HCT116 (cell line): ENCODE data around the gene ARID5A. TPM values are rescaled to one million over a fixed set of nuclear protein-coding genes. Genes with fewer than 3 reads are reported as not detected.

Source experiments
- ATAC-seq: fragments of 200-7000 bp; cut with Tn5 transposase; 2 replicates; pipeline ENCODE4 v1.9.1; 2020; ENCODE audit warnings: mild to moderate bottlenecking, moderate library complexity
- BruUV-seq: library from RNA; stranded (reverse); fragments of 400-500 nt; replicated peaks from 2 replicates; lab custom pipeline; 2021; lab: Mats Ljungman, UMichigan
- CTCF ChIA-PET: fragments of 300-600 bp; sonication (Branson Sonifier 250); formaldehyde crosslinking; loops from one replicate; lab custom pipeline; 2021; ENCODE audit warnings: antibody characterized with exemption; lab: Charles Lee
- POLR2A ChIA-PET: fragments of 300-600, 350-600 bp; sonication (Branson Sonifier 250); formaldehyde crosslinking; loops from one replicate; lab custom pipeline; 2021; ENCODE audit warnings: antibody characterized with exemption; lab: Charles Lee
- RAD21 ChIA-PET, 2 experiments: fragments of 300-600 bp; sonication (Branson Sonifier 250); formaldehyde crosslinking; loops; one replicate each; lab custom pipeline; 2023; ENCODE audit warnings: low total read pairs in 2 of 2; ENCODE audit not compliant: uncharacterized antibody in 2 of 2, unreplicated experiment in 2 of 2, low non-redundant PET in 1 of 2; lab: Charles Lee
- DNase-seq: peaks from one replicate; pipeline ENCODE4 v3.0.0-alpha.2; 2010; ENCODE audit warnings: low read depth, low spot score
- H2AFZ ChIP-seq: fragments of 200-600 bp; shearing (Covaris generic), sonication (generic); 2 replicates; pipeline ENCODE4 v1.6.1; 2017; ENCODE audit warnings: low read depth, mixed run types, mixed read lengths, antibody characterized with exemption, low read length; ENCODE audit not compliant: poor library complexity, severe bottlenecking
- H3K27ac ChIP-seq: 2 replicates; pipeline ENCODE4 v1.5.1; 2012; ENCODE audit warnings: low read depth, low read length
- H3K27me3 ChIP-seq: fragments of 200-600 bp; sonication (generic); 2 replicates; pipeline ENCODE4 v1.6.1; 2016; ENCODE audit warnings: mixed run types, low read length, mixed read lengths; ENCODE audit not compliant: insufficient read depth
- H3K36me3 ChIP-seq, 2 experiments: fragments of 200-500 bp in 1 of 2; fragments of 200-600 bp in 1 of 2; sonication (Bioruptor generic) in 1 of 2; sonication (generic) in 1 of 2; 2 replicates each; pipeline versions ENCODE4 v1.5.1 to v1.6.1; 2014 to 2016; ENCODE audit warnings: low read length in 2 of 2, inconsistent platforms in 1 of 2, mixed read lengths in 1 of 2, mixed run types in 1 of 2; ENCODE audit not compliant: insufficient read depth in 2 of 2, control insufficient read depth in 1 of 2
- H3K4me1 ChIP-seq, 2 experiments: fragments of 200-600 bp in 1 of 2; sonication (generic) in 1 of 2; 2 replicates each; pipeline versions ENCODE4 v1.5.1 to v1.6.1; 2012 to 2017; ENCODE audit warnings: low read length in 2 of 2, inconsistent platforms in 1 of 2, mild to moderate bottlenecking in 1 of 2, mixed read lengths in 1 of 2, mixed run types in 1 of 2, moderate library complexity in 1 of 2; ENCODE audit not compliant: insufficient read depth in 2 of 2, control insufficient read depth in 1 of 2
- H3K4me2 ChIP-seq: fragments of 200-600 bp; sonication (generic); 2 replicates; pipeline ENCODE4 v1.6.1; 2017; ENCODE audit warnings: mixed run types, low read length, mixed read lengths
- H3K4me3 ChIP-seq, 2 experiments: fragments of 200-600 bp in 1 of 2; sonication (generic) in 1 of 2; replicated peaks in 1 of 2; 2 replicates each; pipeline ENCODE4 v1.5.1; 2011 to 2016; ENCODE audit warnings: low read length in 2 of 2, control low read depth in 1 of 2, low read depth in 1 of 2, mild to moderate bottlenecking in 1 of 2, mixed read lengths in 1 of 2, mixed run types in 1 of 2
- H3K79me2 ChIP-seq: fragments of 200-600 bp; sonication (generic); 2 replicates; pipeline ENCODE4 v1.6.1; 2017; ENCODE audit warnings: mild to moderate bottlenecking, mixed run types, low read length, moderate library complexity, mixed read lengths; ENCODE audit not compliant: insufficient read depth
- H3K9ac ChIP-seq: fragments of 200-600 bp; sonication (generic); 2 replicates; pipeline ENCODE4 v1.6.1; 2016; ENCODE audit warnings: low read length, mixed read lengths
- H3K9me2 ChIP-seq: fragments of 200-600 bp; sonication (generic), shearing (Covaris generic); 2 replicates; pipeline ENCODE4 v1.6.1; 2017; ENCODE audit warnings: mixed run types, mild to moderate bottlenecking, moderate library complexity; ENCODE audit not compliant: insufficient read depth
- H3K9me3 ChIP-seq, 2 experiments: fragments of 200-500 bp in 1 of 2; fragments of 200-600 bp in 1 of 2; sonication (Bioruptor generic) in 1 of 2; sonication (generic) in 1 of 2; 2 replicates each; pipeline ENCODE4 v1.6.1; 2014 to 2017; ENCODE audit warnings: low read length in 2 of 2, mixed read lengths in 2 of 2, inconsistent platforms in 1 of 2, low read depth in 1 of 2, mild to moderate bottlenecking in 1 of 2, mixed run types in 1 of 2, moderate library complexity in 1 of 2; ENCODE audit not compliant: control insufficient read depth in 1 of 2, insufficient read depth in 1 of 2
- H4K20me1 ChIP-seq: fragments of 200-600 bp; sonication (generic), shearing (Covaris generic); 2 replicates; pipeline ENCODE4 v1.6.1; 2017; ENCODE audit warnings: mixed run types, mild to moderate bottlenecking, moderate library complexity; ENCODE audit not compliant: insufficient read depth
- CBX3 ChIP-seq: IDR thresholded peaks from 2 replicates; pipeline ENCODE4 v1.6.1; 2012; ENCODE audit warnings: low read depth
- CEBPB ChIP-seq: IDR thresholded peaks from 2 replicates; pipeline ENCODE4 v1.6.1; 2012; ENCODE audit warnings: low read depth
- EGR1 ChIP-seq: IDR thresholded peaks from 2 replicates; pipeline ENCODE4 v1.6.1; 2012; ENCODE audit warnings: low read depth
- ELF1 ChIP-seq: IDR thresholded peaks from 2 replicates; pipeline ENCODE4 v1.6.1; 2012; ENCODE audit warnings: low read depth, borderline replicate concordance
- EZH2phosphoT487 ChIP-seq: fragments of 200-600 bp; IDR thresholded peaks from 2 replicates; pipeline ENCODE4 v1.6.1; 2018; ENCODE audit warnings: antibody characterized with exemption, borderline replicate concordance
- JUND ChIP-seq: IDR thresholded peaks from 2 replicates; pipeline ENCODE4 v1.6.1; 2012
- MAX ChIP-seq: IDR thresholded peaks from 2 replicates; pipeline ENCODE4 v1.6.1; 2012
- POLR2A ChIP-seq: IDR thresholded peaks from 2 replicates; pipeline ENCODE4 v1.7.0; 2011; ENCODE audit warnings: borderline replicate concordance; ENCODE audit not compliant: insufficient read depth, insufficient read length; ENCODE audit errors: extremely low read depth
- RAD21 ChIP-seq: IDR thresholded peaks from 2 replicates; pipeline ENCODE4 v1.6.1; 2012; ENCODE audit warnings: low read depth, mild to moderate bottlenecking
- SIN3A ChIP-seq: IDR thresholded peaks from 2 replicates; pipeline ENCODE4 v1.6.1; 2012; ENCODE audit warnings: low read depth
- SRF ChIP-seq: IDR thresholded peaks from 2 replicates; pipeline ENCODE4 v1.6.1; 2012; ENCODE audit warnings: low read depth
- ZFX ChIP-seq: fragments of 450-650 bp; IDR thresholded peaks from 2 replicates; pipeline ENCODE4 v1.6.1; 2017
- ZNF274 ChIP-seq: fragments of 200-500 bp; sonication (Bioruptor generic); IDR thresholded peaks from 2 replicates; pipeline ENCODE4 v1.6.1; 2014; ENCODE audit warnings: mild to moderate bottlenecking, low read depth, low read length, inconsistent platforms
- intact Hi-C: fragments of 100-400 bp; cut with micrococcal nuclease; formaldehyde crosslinking; loops from 2 replicates; pipeline ENCODE4 v1.10.0; 2022
- total RNA-seq: library from RNA; stranded (reverse); gene quantifications from one replicate; pipeline ENCODE4 v1.2.1, GENCODE V29; 2021; ENCODE audit not compliant: unreplicated experiment
- TF ChIP-seq, protein P1 (sequence below): IDR thresholded peaks from 2 replicates; pipeline ENCODE4 v1.6.1; 2011; ENCODE audit warnings: mild to moderate bottlenecking, low read length, moderate library complexity; ENCODE audit not compliant: insufficient replicate concordance; ENCODE audit errors: extremely low read depth
- TF ChIP-seq, protein P2 (sequence below): IDR thresholded peaks from 2 replicates; pipeline ENCODE4 v1.6.1; 2012; ENCODE audit warnings: low read depth

Gene ARID5A
- total RNA-seq, 1 experiment from 2014 or later: 8.2 TPM

GRCh38 chr2:96549967-96550786, 13.6 kb downstream of the ARID5A start (continued):
- TF ChIP-seq, protein P1, sequence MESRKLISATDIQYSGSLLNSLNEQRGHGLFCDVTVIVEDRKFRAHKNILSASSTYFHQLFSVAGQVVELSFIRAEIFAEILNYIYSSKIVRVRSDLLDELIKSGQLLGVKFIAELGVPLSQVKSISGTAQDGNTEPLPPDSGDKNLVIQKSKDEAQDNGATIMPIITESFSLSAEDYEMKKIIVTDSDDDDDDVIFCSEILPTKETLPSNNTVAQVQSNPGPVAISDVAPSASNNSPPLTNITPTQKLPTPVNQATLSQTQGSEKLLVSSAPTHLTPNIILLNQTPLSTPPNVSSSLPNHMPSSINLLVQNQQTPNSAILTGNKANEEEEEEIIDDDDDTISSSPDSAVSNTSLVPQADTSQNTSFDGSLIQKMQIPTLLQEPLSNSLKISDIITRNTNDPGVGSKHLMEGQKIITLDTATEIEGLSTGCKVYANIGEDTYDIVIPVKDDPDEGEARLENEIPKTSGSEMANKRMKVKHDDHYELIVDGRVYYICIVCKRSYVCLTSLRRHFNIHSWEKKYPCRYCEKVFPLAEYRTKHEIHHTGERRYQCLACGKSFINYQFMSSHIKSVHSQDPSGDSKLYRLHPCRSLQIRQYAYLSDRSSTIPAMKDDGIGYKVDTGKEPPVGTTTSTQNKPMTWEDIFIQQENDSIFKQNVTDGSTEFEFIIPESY: no peak
- TF ChIP-seq SIN3A (no peak), ZNF274 (no peak)

DNA sequence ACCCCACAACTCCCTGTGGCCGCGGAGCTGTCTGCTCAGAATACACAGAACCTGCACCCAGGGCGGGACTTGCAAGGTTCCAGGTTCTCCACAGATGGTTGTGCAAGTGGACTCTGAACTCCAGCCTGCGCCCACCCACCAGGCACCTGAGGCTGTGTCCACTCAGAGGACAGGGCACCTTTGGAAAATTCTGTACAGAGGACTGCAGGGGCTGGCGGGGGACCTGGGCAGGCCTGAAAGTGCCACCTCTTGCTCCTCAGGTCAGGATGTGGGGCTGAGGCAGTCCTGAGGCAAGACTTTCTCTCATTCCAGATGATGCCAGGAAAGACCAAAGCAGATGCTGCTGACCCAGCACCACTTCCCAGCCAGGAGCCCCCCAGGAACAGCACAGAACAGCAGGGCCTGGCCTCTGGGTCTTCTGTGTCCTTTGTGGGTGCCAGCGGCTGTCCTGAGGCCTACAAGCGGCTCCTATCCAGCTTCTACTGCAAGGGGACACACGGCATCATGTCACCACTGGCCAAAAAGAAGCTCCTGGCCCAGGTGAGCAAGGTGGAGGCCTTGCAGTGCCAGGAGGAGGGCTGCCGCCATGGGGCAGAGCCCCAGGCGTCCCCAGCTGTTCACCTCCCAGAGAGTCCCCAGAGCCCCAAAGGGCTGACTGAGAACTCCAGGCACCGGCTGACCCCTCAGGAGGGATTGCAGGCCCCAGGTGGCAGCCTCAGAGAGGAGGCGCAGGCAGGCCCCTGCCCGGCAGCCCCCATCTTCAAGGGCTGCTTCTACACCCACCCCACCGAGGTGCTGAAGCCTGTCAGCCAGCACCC, 14.4 kb downstream of the ARID5A start:
- Histone ChIP-seq H3K9me2 (no peaks in the 10 kb centered on the region), H3K27me3 (no peaks in the 10 kb centered on the region), H4K20me1 (no peaks in the 10 kb centered on the region), H3K27ac (peak overlapping the region; percentile 49; the same call in 1 of the 2 replicates), H3K36me3 (no peaks in the 10 kb centered on the region), H3K4me1 (peaks cover 9 to 45% of the 10 kb centered on the region in 2 experiments; a peak in 3 of 4 replicates), H2AFZ (no peak overlapping the region), H3K9ac (peak overlapping the region; percentile 46), H3K4me2 (peak overlapping the region; percentile 62), H3K9me3 (no peaks in the 10 kb centered on the region), H3K79me2 (no peaks in the 10 kb centered on the region), H3K4me3 (peak overlapping the region in 1 of 2 experiments; percentile 23; a peak in 1 of 4 replicates)
- intact Hi-C loops: loop anchor here (1.0 to 10.0 kb wide), 5 partner anchors 29 to 561 kb away; partner anchors contain the start of genes ANKRD36 and CNNM4
- RAD21 ChIA-PET: interaction anchor here in 1 of 2 experiments (0.8 kb wide), 1 partner anchor 30 kb away, joined by 4 read pairs; no protein-coding TSS in a partner anchor
- POLR2A ChIA-PET: no interaction called here
- DNase-seq (no peak), ATAC-seq (no peak)
- CTCF ChIA-PET: interaction anchor here (1.3 to 2.1 kb wide), 5 partner anchors 11 to 266 kb away, joined by 3 to 22 read pairs (median 9); partner anchors contain the start of gene CNNM3
- no TSS peak for BruUV-seq
- no peak for TF ChIP-seq RAD21
- TF ChIP-seq EZH2phosphoT487: no peak
- no peak for TF ChIP-seq EGR1
- no peak for TF ChIP-seq SRF
- no peak for TF ChIP-seq POLR2A
- no peak for TF ChIP-seq CBX3
- no peak for TF ChIP-seq CEBPB
- no peak for TF ChIP-seq SIN3A
- TF ChIP-seq, protein P1: no peak
- TF ChIP-seq ELF1: no peak
- TF ChIP-seq JUND: no peak
- no peak for TF ChIP-seq ZFX
- TF ChIP-seq, protein P2, sequence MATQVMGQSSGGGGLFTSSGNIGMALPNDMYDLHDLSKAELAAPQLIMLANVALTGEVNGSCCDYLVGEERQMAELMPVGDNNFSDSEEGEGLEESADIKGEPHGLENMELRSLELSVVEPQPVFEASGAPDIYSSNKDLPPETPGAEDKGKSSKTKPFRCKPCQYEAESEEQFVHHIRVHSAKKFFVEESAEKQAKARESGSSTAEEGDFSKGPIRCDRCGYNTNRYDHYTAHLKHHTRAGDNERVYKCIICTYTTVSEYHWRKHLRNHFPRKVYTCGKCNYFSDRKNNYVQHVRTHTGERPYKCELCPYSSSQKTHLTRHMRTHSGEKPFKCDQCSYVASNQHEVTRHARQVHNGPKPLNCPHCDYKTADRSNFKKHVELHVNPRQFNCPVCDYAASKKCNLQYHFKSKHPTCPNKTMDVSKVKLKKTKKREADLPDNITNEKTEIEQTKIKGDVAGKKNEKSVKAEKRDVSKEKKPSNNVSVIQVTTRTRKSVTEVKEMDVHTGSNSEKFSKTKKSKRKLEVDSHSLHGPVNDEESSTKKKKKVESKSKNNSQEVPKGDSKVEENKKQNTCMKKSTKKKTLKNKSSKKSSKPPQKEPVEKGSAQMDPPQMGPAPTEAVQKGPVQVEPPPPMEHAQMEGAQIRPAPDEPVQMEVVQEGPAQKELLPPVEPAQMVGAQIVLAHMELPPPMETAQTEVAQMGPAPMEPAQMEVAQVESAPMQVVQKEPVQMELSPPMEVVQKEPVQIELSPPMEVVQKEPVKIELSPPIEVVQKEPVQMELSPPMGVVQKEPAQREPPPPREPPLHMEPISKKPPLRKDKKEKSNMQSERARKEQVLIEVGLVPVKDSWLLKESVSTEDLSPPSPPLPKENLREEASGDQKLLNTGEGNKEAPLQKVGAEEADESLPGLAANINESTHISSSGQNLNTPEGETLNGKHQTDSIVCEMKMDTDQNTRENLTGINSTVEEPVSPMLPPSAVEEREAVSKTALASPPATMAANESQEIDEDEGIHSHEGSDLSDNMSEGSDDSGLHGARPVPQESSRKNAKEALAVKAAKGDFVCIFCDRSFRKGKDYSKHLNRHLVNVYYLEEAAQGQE: no peak
- no peak for TF ChIP-seq MAX
